Loucy (cell line): ENCODE data around the gene PCDHGB4.

Source experiments
- CTCF ChIP-seq: fragments of 200-600 bp; sonication (generic); conservative IDR thresholded peaks from 2 replicates; pipeline ENCODE4 v1.5.1; 2014; ENCODE audit warnings: mild to moderate bottlenecking, antibody characterized with exemption, low read length
- EZH2phosphoT487 ChIP-seq: fragments of 200-600 bp; IDR thresholded peaks from 2 replicates; pipeline ENCODE4 v1.6.1; 2018; ENCODE audit warnings: antibody characterized with exemption, mild to moderate bottlenecking, moderate library complexity, borderline replicate concordance

GRCh38 chr5:141356950-141357349, 30.5 kb upstream of the PCDHGB4 start:
- no peak for TF ChIP-seq CTCF
- no peak for TF ChIP-seq EZH2phosphoT487
